ENCODE results near the gene DNAAF5.
A peak's percentile ranks its signal among the peaks of the same experiment; 100 is the strongest.
"Not testable (repeated sequence)": the region's sequence is repeated elsewhere in the genome, so short reads cannot be mapped to it uniquely, and the experiment has no call there.

DNAAF5 gene

GRCh38 chr7:784971-785370, 58.5 kb downstream of the DNAAF5 start:
- DNase-seq: no peak

GRCh38 chr7:785416-785815, 58.9 kb downstream of the DNAAF5 start:
- DNase-seq: no peak

- DNase-seq: peak; percentile 27 to 66 (median 37)
These were observed 60.2 kb downstream of the DNAAF5 start for GRCh38 chr7:786472-787255.

GRCh38 chr7:787332-788240, 61.1 kb downstream of the DNAAF5 start:
- DNase-seq: no peak

GRCh38 chr7:791519-791918, 65.0 kb downstream of the DNAAF5 start:
- no peak for DNase-seq

GRCh38 chr7:794207-794606, 67.7 kb downstream of the DNAAF5 start:
- no peak for DNase-seq

- no peak for DNase-seq
These were observed 68.3 kb downstream of the DNAAF5 start for GRCh38 chr7:794671-795329.

GRCh38 chr7:796434-797169, 70.1 kb downstream of the DNAAF5 start:
- DNase-seq: not testable (repeated sequence)

- no peak for DNase-seq
These were observed 72.5 kb downstream of the DNAAF5 start for GRCh38 chr7:798921-799470.

GRCh38 chr7:800692-801091, 74.2 kb downstream of the DNAAF5 start:
- no peak for DNase-seq

- DNase-seq: not testable (repeated sequence)
These were observed 74.9 kb downstream of the DNAAF5 start for GRCh38 chr7:801351-801750.

- peak in 1 of 3 experiments; percentile 27 for DNase-seq
These were observed 75.5 kb downstream of the DNAAF5 start for GRCh38 chr7:801940-802381.

- DNase-seq: no peak
These were observed 76.2 kb downstream of the DNAAF5 start for GRCh38 chr7:802500-803242.

- DNase-seq: no peak
These were observed 76.7 kb downstream of the DNAAF5 start for GRCh38 chr7:803243-803635.

GRCh38 chr7:803796-804195, 77.3 kb downstream of the DNAAF5 start:
- not testable (repeated sequence) for DNase-seq

- no peak for DNase-seq
These were observed 78.8 kb downstream of the DNAAF5 start for GRCh38 chr7:805261-805660.

- DNase-seq: peak; percentile 34 to 77 (median 75)
These were observed 89.1 kb downstream of the DNAAF5 start for GRCh38 chr7:815284-816216.

- DNase-seq: peak; percentile 98 to 99 (median 99)
These were observed 89.8 kb downstream of the DNAAF5 start for GRCh38 chr7:816300-816750.

- DNase-seq: peak; percentile 32 to 80 (median 79)
These were observed 90.5 kb downstream of the DNAAF5 start for GRCh38 chr7:816751-817671.
